Peyer's patch (tissue), 4 donors: Measurements from ENCODE around the gene COPG1.

Source experiments
- CTCF ChIP-seq, 6 experiments: fragments of 450-650 bp in 4 of 6; fragments of 200-600 bp in 2 of 6; sonication (generic) in 1 of 6; IDR thresholded peaks; one replicate each; pipeline ENCODE4 v1.5.1; 2017 to 2019; ENCODE audit warnings: antibody characterized with exemption in 6 of 6, mild to moderate bottlenecking in 3 of 6, moderate library complexity in 1 of 6
- POLR2A ChIP-seq, 2 donors: fragments of 450-650 bp; IDR thresholded peaks; one replicate each; pipeline ENCODE4 v1.5.1; 2017; ENCODE audit warnings: antibody characterized with exemption in 2 of 2, mild to moderate bottlenecking in 2 of 2, moderate library complexity in 2 of 2

- no peak for TF ChIP-seq POLR2A (IDR thresholded peaks at IDR 0.05)
- no peak for TF ChIP-seq CTCF (IDR thresholded peaks at IDR 0.05)
These were observed 33.4 kb downstream of the COPG1 start for GRCh38 chr3:129282727-129283327.
